IPS-18a (cell line): ENCODE data around the gene YES1.
"Not testable (repeated sequence)": the region's sequence is repeated elsewhere in the genome, so short reads cannot be mapped to it uniquely, and the experiment has no call there.

Experiments
- H3K27ac ChIP-seq: one replicate; pipeline ENCODE4 v1.5.1; 2013; ENCODE audit warnings: low read length
- H3K27me3 ChIP-seq: one replicate; pipeline ENCODE4 v1.6.1; 2013; ENCODE audit warnings: mild to moderate bottlenecking, low read length; ENCODE audit not compliant: control insufficient read depth, insufficient read depth
- H3K36me3 ChIP-seq: one replicate; pipeline ENCODE4 v1.6.1; 2013; ENCODE audit warnings: low read depth, low read length; ENCODE audit not compliant: control insufficient read depth
- H3K4me1 ChIP-seq: one replicate; pipeline ENCODE4 v1.6.1; 2013; ENCODE audit warnings: low read depth, low read length; ENCODE audit not compliant: control insufficient read depth
- H3K4me3 ChIP-seq: one replicate; pipeline ENCODE4 v1.5.1; 2013; ENCODE audit warnings: low read length
- H3K9ac ChIP-seq: one replicate; pipeline ENCODE4 v1.6.1; 2013; ENCODE audit warnings: mild to moderate bottlenecking, low read length, moderate library complexity
- H3K9me3 ChIP-seq: one replicate; pipeline ENCODE4 v1.6.1; 2013; ENCODE audit warnings: low read depth, low read length; ENCODE audit not compliant: control insufficient read depth

YES1 gene

DNA sequence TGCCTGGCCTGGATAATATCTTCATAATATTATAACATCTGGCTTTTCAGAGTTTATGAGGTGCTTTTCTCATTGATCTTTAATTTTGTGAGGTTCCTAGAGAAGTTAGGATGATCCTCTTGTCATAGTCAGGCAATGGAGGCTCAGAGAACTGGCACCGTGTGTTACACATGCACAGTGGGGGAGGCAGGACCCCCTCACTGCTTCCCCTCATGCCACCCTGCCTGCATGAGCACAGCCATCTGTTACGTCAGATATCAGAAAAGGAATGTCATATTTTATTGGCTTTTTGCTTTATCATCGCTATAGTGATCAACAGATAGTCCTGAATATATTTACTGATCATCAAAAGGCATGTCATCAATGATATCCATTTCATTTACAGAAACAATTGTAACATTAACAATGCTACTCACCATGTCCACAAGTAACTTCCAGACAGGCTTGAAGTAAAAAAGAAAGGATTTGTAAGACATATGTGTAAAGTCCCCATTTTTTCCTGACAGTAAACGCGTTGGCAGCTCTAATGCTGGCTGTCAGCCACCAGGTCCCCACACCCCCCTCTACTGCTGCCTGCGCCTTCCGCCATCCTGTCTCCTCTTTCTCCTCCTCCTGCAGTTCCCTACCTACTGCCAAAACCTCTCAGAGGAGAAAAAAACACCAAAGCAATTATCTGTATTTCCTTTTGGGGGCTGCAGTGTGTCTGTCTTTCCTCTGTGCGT lies 118.4 kb downstream of the YES1 start:
- no peak overlapping the region for H3K9ac ChIP-seq
- H3K4me1 ChIP-seq, result no peaks in the 10 kb centered on the region
- H3K4me3 ChIP-seq, result no peak overlapping the region
- H3K9me3 ChIP-seq, result no peaks in the 10 kb centered on the region
- no peak overlapping the region for H3K27ac ChIP-seq
- no peaks in the 10 kb centered on the region for H3K27me3 ChIP-seq
- H3K36me3 ChIP-seq, result peaks cover 16% of the 10 kb centered on the region

DNA sequence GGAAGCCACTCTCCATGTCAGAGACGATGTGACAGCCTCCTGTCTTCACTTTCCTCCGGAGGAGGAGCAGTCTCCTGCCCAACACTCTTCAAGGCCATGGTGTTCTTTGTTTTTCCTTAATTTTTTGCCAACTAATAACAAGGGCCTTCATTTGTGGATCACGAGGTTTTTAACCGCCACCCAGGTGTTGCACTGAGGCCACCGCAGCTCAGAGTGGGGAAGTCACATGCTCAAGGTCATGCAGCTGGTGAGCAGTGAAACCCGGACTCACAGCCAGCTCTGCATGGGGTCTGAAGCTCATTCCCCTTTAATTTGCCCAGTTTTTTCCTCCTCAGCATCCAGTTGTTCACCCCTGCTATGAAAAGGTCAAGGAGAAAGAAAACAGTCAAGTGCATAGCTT lies 119.2 kb downstream of the YES1 start:
- peaks cover 16% of the 10 kb centered on the region for H3K36me3 ChIP-seq
- no peak overlapping the region for H3K4me3 ChIP-seq
- H3K4me1 ChIP-seq, result no peaks in the 10 kb centered on the region

GRCh38 chr18:688323-688722 lies 123.7 kb downstream of the YES1 start:
- Histone ChIP-seq H3K36me3 (peaks cover 12% of the 10 kb centered on the region), H3K27ac (no peak overlapping the region), H3K9me3 (no peaks in the 10 kb centered on the region), H3K4me1 (peaks cover 23% of the 10 kb centered on the region), H3K27me3 (peaks cover 9% of the 10 kb centered on the region), H3K9ac (no peak overlapping the region), H3K4me3 (no peak overlapping the region)

More for the DNA sequence above, 119.2 kb downstream of the YES1 start:
- Histone ChIP-seq H3K9ac (no peak overlapping the region), H3K27me3 (peaks cover 4% of the 10 kb centered on the region), H3K27ac (no peak overlapping the region), H3K9me3 (no peaks in the 10 kb centered on the region)

DNA sequence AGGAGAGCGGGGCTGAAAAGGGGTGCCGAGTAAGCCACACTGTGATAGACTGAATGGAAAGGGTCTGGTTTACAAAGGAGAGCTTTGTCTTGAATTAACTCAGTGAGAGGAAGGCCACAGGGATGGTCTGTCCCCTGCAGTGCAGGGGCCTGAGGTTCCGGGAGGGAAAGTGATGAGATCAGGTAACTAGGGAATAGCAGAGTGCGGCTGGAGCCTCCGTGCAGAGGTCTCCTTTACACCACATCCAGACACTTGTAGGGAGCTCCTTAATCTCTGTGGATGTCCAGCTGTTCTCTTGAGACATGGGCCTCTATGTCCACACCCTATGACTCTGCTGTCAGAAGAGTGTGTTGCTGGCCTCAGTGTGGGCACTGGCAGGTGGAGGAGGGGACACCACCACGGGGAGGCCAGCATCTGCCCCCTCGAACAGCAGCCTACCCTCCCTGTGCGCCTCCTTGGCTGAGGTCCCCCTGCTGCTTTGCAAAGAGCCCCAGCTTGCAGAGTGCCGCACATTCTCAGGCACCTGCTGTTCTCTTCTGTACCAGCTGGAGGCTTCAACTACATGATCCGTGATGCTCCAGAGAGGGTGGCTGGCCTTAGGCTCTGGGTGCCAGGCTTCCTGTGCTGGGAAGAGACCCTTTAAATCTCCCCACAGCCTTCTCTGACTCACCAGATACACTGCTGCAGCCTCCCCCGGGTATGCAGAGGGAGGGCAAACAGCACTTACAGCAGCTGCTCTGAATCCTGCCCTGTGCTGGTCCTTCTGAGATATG lies 125.5 kb downstream of the YES1 start:
- Histone ChIP-seq H3K4me1 (peaks cover 23% of the 10 kb centered on the region), H3K9me3 (no peaks in the 10 kb centered on the region), H3K27ac (no peak overlapping the region), H3K9ac (no peak overlapping the region), H3K27me3 (peaks cover 9% of the 10 kb centered on the region), H3K4me3 (peak overlapping the region; percentile 42), H3K36me3 (peaks cover 13% of the 10 kb centered on the region)

DNA sequence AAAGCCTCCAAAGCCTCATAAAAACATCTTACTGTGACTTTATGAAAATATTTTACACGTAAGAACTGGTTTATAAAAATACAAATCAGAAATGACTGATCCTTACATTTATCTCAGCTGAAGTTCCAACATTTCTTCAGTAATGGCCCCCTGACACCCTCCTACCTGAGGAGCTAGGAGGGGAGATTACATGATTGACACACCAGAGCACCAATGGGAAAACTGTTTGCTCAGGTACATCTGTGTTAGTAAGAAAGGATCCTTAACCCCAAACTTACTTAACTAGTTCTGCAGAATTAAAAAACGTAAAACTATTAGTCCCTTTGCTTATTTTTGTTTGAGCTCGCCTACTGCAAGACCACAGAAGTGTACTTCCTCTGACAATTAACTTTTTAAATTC lies 126.6 kb downstream of the YES1 start:
- Histone ChIP-seq H3K4me3 (no peak overlapping the region), H3K27ac (no peak overlapping the region), H3K9me3 (no peaks in the 10 kb centered on the region), H3K27me3 (peaks cover 9% of the 10 kb centered on the region), H3K36me3 (peaks cover 13% of the 10 kb centered on the region), H3K4me1 (peaks cover 23% of the 10 kb centered on the region), H3K9ac (no peak overlapping the region)

DNA sequence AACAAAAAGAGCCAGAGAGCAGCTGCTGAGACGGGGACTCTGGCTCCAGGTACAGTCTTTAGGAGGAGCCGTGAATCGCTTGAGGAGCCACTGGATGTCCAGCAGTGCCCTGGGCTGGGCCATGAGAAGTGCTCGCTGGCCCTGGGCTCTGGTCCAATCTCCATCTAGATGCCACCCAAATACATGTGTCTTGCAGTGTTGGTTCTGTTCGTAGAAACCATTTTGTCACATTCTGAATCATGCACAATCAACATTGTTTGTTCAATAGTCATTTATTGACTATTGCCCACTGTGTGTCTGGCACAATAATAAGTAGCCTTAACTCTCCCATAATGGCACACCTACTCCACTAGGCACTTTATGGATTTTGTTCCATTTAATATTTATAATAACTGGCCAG lies 128.5 kb downstream of the YES1 start:
- H3K36me3 ChIP-seq, result peaks cover 13% of the 10 kb centered on the region
- H3K4me1 ChIP-seq, result peaks cover 23% of the 10 kb centered on the region
- H3K4me3 ChIP-seq, result no peak overlapping the region
- H3K27ac ChIP-seq, result no peak overlapping the region
- H3K27me3 ChIP-seq, result peaks cover 9% of the 10 kb centered on the region
- H3K9me3 ChIP-seq, result no peaks in the 10 kb centered on the region
- H3K9ac ChIP-seq, result no peak overlapping the region

DNA sequence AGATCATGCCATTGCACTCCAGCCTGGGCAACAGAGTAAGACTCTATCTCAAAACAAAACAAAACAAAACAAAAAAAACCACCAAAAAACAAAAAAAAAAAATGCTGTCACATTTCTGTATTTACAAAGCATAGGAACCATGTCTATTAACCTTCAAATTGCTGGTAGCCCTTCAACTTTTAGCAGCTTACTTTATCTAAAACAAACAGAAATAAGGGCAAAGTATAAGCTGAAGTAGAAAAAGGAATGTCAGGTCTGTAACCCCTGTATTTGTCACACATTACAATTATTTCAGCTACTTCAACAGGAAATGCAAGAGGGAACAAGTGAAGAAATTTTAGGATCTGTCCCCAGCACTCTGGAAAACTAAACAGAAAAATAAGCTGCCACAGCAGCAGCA lies 129.2 kb downstream of the YES1 start:
- H3K36me3 ChIP-seq, result peaks cover 15% of the 10 kb centered on the region
- H3K27ac ChIP-seq, result no peak overlapping the region
- no peaks in the 10 kb centered on the region for H3K9me3 ChIP-seq
- peaks cover 23% of the 10 kb centered on the region for H3K4me1 ChIP-seq
- H3K27me3 ChIP-seq, result peaks cover 5% of the 10 kb centered on the region
- H3K4me3 ChIP-seq, result no peak overlapping the region
- no peak overlapping the region for H3K9ac ChIP-seq

- peaks cover 19% of the 10 kb centered on the region for H3K36me3 ChIP-seq
- H3K27me3 ChIP-seq, H3K9me3 ChIP-seq, H3K4me3 ChIP-seq, H3K9ac ChIP-seq, H3K27ac ChIP-seq: not testable (repeated sequence)
- peaks cover 21% of the 10 kb centered on the region for H3K4me1 ChIP-seq
Measured at GRCh38 chr18:682416-682815, 129.6 kb downstream of the YES1 start.

DNA sequence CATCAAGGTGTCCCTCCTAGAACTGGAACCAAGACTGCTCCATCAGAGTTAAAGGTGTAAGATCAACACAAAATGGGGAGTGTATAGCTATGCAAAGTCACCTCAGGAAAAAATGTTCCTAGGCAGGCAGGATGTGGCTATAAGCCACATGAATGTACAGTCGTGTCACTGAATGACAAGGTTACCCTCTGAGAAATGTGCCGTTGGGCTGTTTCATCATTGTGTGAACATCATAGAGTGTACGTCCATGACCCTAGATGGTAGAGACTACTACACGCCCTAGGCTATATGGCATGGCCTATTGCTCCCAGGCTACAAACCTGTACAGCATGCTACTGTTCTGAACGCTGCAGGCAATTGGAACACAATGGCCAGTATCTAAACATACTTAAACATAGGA lies 130.1 kb downstream of the YES1 start:
- H3K36me3 ChIP-seq, result peaks cover 22% of the 10 kb centered on the region
- no peaks in the 10 kb centered on the region for H3K9me3 ChIP-seq
- peaks cover 17% of the 10 kb centered on the region for H3K4me1 ChIP-seq
- H3K27ac ChIP-seq, result no peak overlapping the region
- no peaks in the 10 kb centered on the region for H3K27me3 ChIP-seq
- H3K4me3 ChIP-seq, result no peak overlapping the region
- no peak overlapping the region for H3K9ac ChIP-seq

- Histone ChIP-seq H3K27ac (no peak overlapping the region), H3K4me3 (no peak overlapping the region), H3K9ac (no peak overlapping the region), H3K27me3 (no peaks in the 10 kb centered on the region), H3K36me3 (peaks cover 36% of the 10 kb centered on the region), H3K9me3 (no peaks in the 10 kb centered on the region), H3K4me1 (peaks cover 3% of the 10 kb centered on the region)
Measured at GRCh38 chr18:680392-680791, 131.7 kb downstream of the YES1 start.

DNA sequence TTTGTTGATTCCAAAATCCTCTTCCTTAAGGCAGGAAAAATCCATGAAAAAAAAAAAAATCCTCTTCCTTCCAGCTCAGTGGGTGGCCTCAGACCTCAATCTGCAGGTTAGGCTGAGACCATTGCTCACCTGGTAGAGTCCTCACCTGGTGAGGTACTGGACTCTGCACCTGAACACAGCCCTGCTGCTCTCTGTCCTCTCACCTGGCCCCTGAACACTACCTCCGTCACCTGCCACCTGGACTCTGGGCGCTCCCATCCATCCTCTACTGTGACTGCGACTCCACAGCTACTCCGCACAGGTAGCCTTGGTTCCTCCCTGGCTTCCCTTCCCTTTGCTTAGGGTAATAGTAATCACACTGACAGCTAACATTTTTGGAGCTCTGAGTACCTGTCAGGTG lies 132.5 kb downstream of the YES1 start:
- H3K9me3 ChIP-seq, result no peaks in the 10 kb centered on the region
- no peak overlapping the region for H3K4me3 ChIP-seq
- H3K27me3 ChIP-seq, result no peaks in the 10 kb centered on the region
- no peaks in the 10 kb centered on the region for H3K4me1 ChIP-seq
- H3K9ac ChIP-seq, result no peak overlapping the region
- no peak overlapping the region for H3K27ac ChIP-seq
- peaks cover 44% of the 10 kb centered on the region for H3K36me3 ChIP-seq
